HCT116 (cell line): ENCODE measurements around the gene KAZN. TPM values are rescaled to one million over a fixed set of nuclear protein-coding genes. Genes with fewer than 3 reads are reported as not detected.

ENCODE experiments used
- ATAC-seq: fragments of 200-7000 bp; cut with Tn5 transposase; 2 replicates; pipeline ENCODE4 v1.9.1; 2020; ENCODE audit warnings: mild to moderate bottlenecking, moderate library complexity
- BruUV-seq: library from RNA; stranded (reverse); fragments of 400-500 nt; replicated peaks from 2 replicates; lab custom pipeline; 2021; lab: Mats Ljungman, UMichigan
- CTCF ChIA-PET: fragments of 300-600 bp; sonication (Branson Sonifier 250); formaldehyde crosslinking; loops from one replicate; lab custom pipeline; 2021; ENCODE audit warnings: antibody characterized with exemption; lab: Charles Lee
- POLR2A ChIA-PET: fragments of 300-600, 350-600 bp; sonication (Branson Sonifier 250); formaldehyde crosslinking; loops from one replicate; lab custom pipeline; 2021; ENCODE audit warnings: antibody characterized with exemption; lab: Charles Lee
- RAD21 ChIA-PET, 2 experiments: fragments of 300-600 bp; sonication (Branson Sonifier 250); formaldehyde crosslinking; loops; one replicate each; lab custom pipeline; 2023; ENCODE audit warnings: low total read pairs in 2 of 2; ENCODE audit not compliant: uncharacterized antibody in 2 of 2, unreplicated experiment in 2 of 2, low non-redundant PET in 1 of 2; lab: Charles Lee
- DNase-seq: peaks from one replicate; pipeline ENCODE4 v3.0.0-alpha.2; 2010; ENCODE audit warnings: low read depth, low spot score
- H2AFZ ChIP-seq: fragments of 200-600 bp; shearing (Covaris generic), sonication (generic); 2 replicates; pipeline ENCODE4 v1.6.1; 2017; ENCODE audit warnings: low read depth, mixed run types, mixed read lengths, antibody characterized with exemption, low read length; ENCODE audit not compliant: poor library complexity, severe bottlenecking
- H3K27ac ChIP-seq: 2 replicates; pipeline ENCODE4 v1.5.1; 2012; ENCODE audit warnings: low read depth, low read length
- H3K27me3 ChIP-seq: fragments of 200-600 bp; sonication (generic); 2 replicates; pipeline ENCODE4 v1.6.1; 2016; ENCODE audit warnings: mixed run types, low read length, mixed read lengths; ENCODE audit not compliant: insufficient read depth
- H3K36me3 ChIP-seq, 2 experiments: fragments of 200-500 bp in 1 of 2; fragments of 200-600 bp in 1 of 2; sonication (Bioruptor generic) in 1 of 2; sonication (generic) in 1 of 2; 2 replicates each; pipeline versions ENCODE4 v1.5.1 to v1.6.1; 2014 to 2016; ENCODE audit warnings: low read length in 2 of 2, inconsistent platforms in 1 of 2, mixed read lengths in 1 of 2, mixed run types in 1 of 2; ENCODE audit not compliant: insufficient read depth in 2 of 2, control insufficient read depth in 1 of 2
- H3K4me1 ChIP-seq, 2 experiments: fragments of 200-600 bp in 1 of 2; sonication (generic) in 1 of 2; 2 replicates each; pipeline versions ENCODE4 v1.5.1 to v1.6.1; 2012 to 2017; ENCODE audit warnings: low read length in 2 of 2, inconsistent platforms in 1 of 2, mild to moderate bottlenecking in 1 of 2, mixed read lengths in 1 of 2, mixed run types in 1 of 2, moderate library complexity in 1 of 2; ENCODE audit not compliant: insufficient read depth in 2 of 2, control insufficient read depth in 1 of 2
- H3K4me2 ChIP-seq: fragments of 200-600 bp; sonication (generic); 2 replicates; pipeline ENCODE4 v1.6.1; 2017; ENCODE audit warnings: mixed run types, low read length, mixed read lengths
- H3K4me3 ChIP-seq, 2 experiments: fragments of 200-600 bp in 1 of 2; sonication (generic) in 1 of 2; replicated peaks in 1 of 2; 2 replicates each; pipeline ENCODE4 v1.5.1; 2011 to 2016; ENCODE audit warnings: low read length in 2 of 2, control low read depth in 1 of 2, low read depth in 1 of 2, mild to moderate bottlenecking in 1 of 2, mixed read lengths in 1 of 2, mixed run types in 1 of 2
- H3K79me2 ChIP-seq: fragments of 200-600 bp; sonication (generic); 2 replicates; pipeline ENCODE4 v1.6.1; 2017; ENCODE audit warnings: mild to moderate bottlenecking, mixed run types, low read length, moderate library complexity, mixed read lengths; ENCODE audit not compliant: insufficient read depth
- H3K9ac ChIP-seq: fragments of 200-600 bp; sonication (generic); 2 replicates; pipeline ENCODE4 v1.6.1; 2016; ENCODE audit warnings: low read length, mixed read lengths
- H3K9me2 ChIP-seq: fragments of 200-600 bp; sonication (generic), shearing (Covaris generic); 2 replicates; pipeline ENCODE4 v1.6.1; 2017; ENCODE audit warnings: mixed run types, mild to moderate bottlenecking, moderate library complexity; ENCODE audit not compliant: insufficient read depth
- H3K9me3 ChIP-seq, 2 experiments: fragments of 200-500 bp in 1 of 2; fragments of 200-600 bp in 1 of 2; sonication (Bioruptor generic) in 1 of 2; sonication (generic) in 1 of 2; 2 replicates each; pipeline ENCODE4 v1.6.1; 2014 to 2017; ENCODE audit warnings: low read length in 2 of 2, mixed read lengths in 2 of 2, inconsistent platforms in 1 of 2, low read depth in 1 of 2, mild to moderate bottlenecking in 1 of 2, mixed run types in 1 of 2, moderate library complexity in 1 of 2; ENCODE audit not compliant: control insufficient read depth in 1 of 2, insufficient read depth in 1 of 2
- H4K20me1 ChIP-seq: fragments of 200-600 bp; sonication (generic), shearing (Covaris generic); 2 replicates; pipeline ENCODE4 v1.6.1; 2017; ENCODE audit warnings: mixed run types, mild to moderate bottlenecking, moderate library complexity; ENCODE audit not compliant: insufficient read depth
- CBX3 ChIP-seq: IDR thresholded peaks from 2 replicates; pipeline ENCODE4 v1.6.1; 2012; ENCODE audit warnings: low read depth
- EGR1 ChIP-seq: IDR thresholded peaks from 2 replicates; pipeline ENCODE4 v1.6.1; 2012; ENCODE audit warnings: low read depth
- ELF1 ChIP-seq: IDR thresholded peaks from 2 replicates; pipeline ENCODE4 v1.6.1; 2012; ENCODE audit warnings: low read depth, borderline replicate concordance
- EZH2 ChIP-seq: fragments of 200-600 bp; sonication (generic); IDR thresholded peaks from 2 replicates; pipeline ENCODE4 v1.6.1; 2017; ENCODE audit warnings: antibody characterized with exemption, mixed run types
- EZH2phosphoT487 ChIP-seq: fragments of 200-600 bp; IDR thresholded peaks from 2 replicates; pipeline ENCODE4 v1.6.1; 2018; ENCODE audit warnings: antibody characterized with exemption, borderline replicate concordance
- FOSL1 ChIP-seq: IDR thresholded peaks from 2 replicates; pipeline ENCODE4 v1.6.1; 2012; ENCODE audit warnings: low read depth
- JUND ChIP-seq: IDR thresholded peaks from 2 replicates; pipeline ENCODE4 v1.6.1; 2012
- MAX ChIP-seq: IDR thresholded peaks from 2 replicates; pipeline ENCODE4 v1.6.1; 2012
- POLR2A ChIP-seq: IDR thresholded peaks from 2 replicates; pipeline ENCODE4 v1.7.0; 2011; ENCODE audit warnings: borderline replicate concordance; ENCODE audit not compliant: insufficient read depth, insufficient read length; ENCODE audit errors: extremely low read depth
- POLR2AphosphoS5 ChIP-seq: IDR thresholded peaks from 2 replicates; pipeline ENCODE4 v1.6.1; 2011; ENCODE audit warnings: mild to moderate bottlenecking, low read depth, low read length, moderate library complexity
- RAD21 ChIP-seq: IDR thresholded peaks from 2 replicates; pipeline ENCODE4 v1.6.1; 2012; ENCODE audit warnings: low read depth, mild to moderate bottlenecking
- SIN3A ChIP-seq: IDR thresholded peaks from 2 replicates; pipeline ENCODE4 v1.6.1; 2012; ENCODE audit warnings: low read depth
- SP1 ChIP-seq: IDR thresholded peaks from 2 replicates; pipeline ENCODE4 v1.6.1; 2012; ENCODE audit warnings: low read depth
- SRF ChIP-seq: IDR thresholded peaks from 2 replicates; pipeline ENCODE4 v1.6.1; 2012; ENCODE audit warnings: low read depth
- TCF7L2 ChIP-seq: IDR thresholded peaks from 2 replicates; pipeline ENCODE4 v1.7.0; 2011; ENCODE audit warnings: borderline replicate concordance, inconsistent platforms; ENCODE audit not compliant: insufficient read depth, insufficient read length; ENCODE audit errors: extremely low read depth
- ZNF274 ChIP-seq: fragments of 200-500 bp; sonication (Bioruptor generic); IDR thresholded peaks from 2 replicates; pipeline ENCODE4 v1.6.1; 2014; ENCODE audit warnings: mild to moderate bottlenecking, low read depth, low read length, inconsistent platforms
- intact Hi-C: fragments of 100-400 bp; cut with micrococcal nuclease; formaldehyde crosslinking; loops from 2 replicates; pipeline ENCODE4 v1.10.0; 2022
- total RNA-seq: library from RNA; stranded (reverse); gene quantifications from one replicate; pipeline ENCODE4 v1.2.1, GENCODE V29; 2021; ENCODE audit not compliant: unreplicated experiment
- TF ChIP-seq, protein P1 (sequence below): IDR thresholded peaks from 2 replicates; pipeline ENCODE4 v1.6.1; 2012; ENCODE audit warnings: low read depth
- TF ChIP-seq, protein P2 (sequence below): IDR thresholded peaks from 2 replicates; pipeline ENCODE4 v1.6.1; 2012
- TF ChIP-seq, protein P3 (sequence below), 3 experiments: fragments of 200-600 bp in 1 of 3; sonication (generic) in 1 of 3; IDR thresholded peaks in 2 of 3; conservative IDR thresholded peaks in 1 of 3; 2 replicates each; pipeline ENCODE4 v1.5.1; 2012 to 2017; ENCODE audit warnings: low read depth in 2 of 3, low read length in 2 of 3, antibody characterized with exemption in 1 of 3, borderline replicate concordance in 1 of 3, control low read depth in 1 of 3, mild to moderate bottlenecking in 1 of 3, mixed read lengths in 1 of 3, mixed run types in 1 of 3, moderate library complexity in 1 of 3; ENCODE audit not compliant: insufficient read depth in 1 of 3

The KAZN gene
- total RNA-seq, 1 experiment from 2014 or later = 13.4 TPM

DNA sequence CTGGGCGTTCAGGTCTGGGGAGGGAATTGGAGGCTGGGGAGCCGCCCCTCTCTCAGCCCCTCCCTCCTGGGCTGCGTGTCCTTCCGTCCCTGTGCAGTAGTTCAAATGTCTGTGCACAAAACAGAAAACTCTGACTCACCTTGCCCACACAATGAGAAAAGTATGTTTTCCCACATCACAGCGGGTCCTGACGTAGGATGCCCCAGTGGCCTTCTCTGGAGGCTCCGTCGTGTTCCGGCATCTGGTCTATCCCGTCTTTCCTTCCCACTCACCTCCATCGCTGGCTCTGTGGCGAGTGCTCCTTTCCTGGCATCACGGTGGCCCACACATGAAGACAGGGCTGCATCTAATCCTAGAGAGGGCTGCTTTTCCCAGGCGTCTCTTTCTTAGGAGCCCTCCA is 224.0 kb downstream of the KAZN start:
- Histone ChIP-seq H4K20me1 (no peaks in the 10 kb centered on the region), H3K4me2 (no peak overlapping the region), H3K36me3 (no peaks in the 10 kb centered on the region), H3K9me3 (no peaks in the 10 kb centered on the region), H2AFZ (no peak overlapping the region), H3K27ac (no peak overlapping the region), H3K9ac (no peak overlapping the region), H3K4me1 (no peaks in the 10 kb centered on the region), H3K27me3 (no peaks in the 10 kb centered on the region), H3K9me2 (no peaks in the 10 kb centered on the region), H3K4me3 (no peak overlapping the region), H3K79me2 (no peaks in the 10 kb centered on the region)
- DNase-seq (no peak), ATAC-seq (no peak)
- RAD21 ChIA-PET = no interaction called here
- POLR2A ChIA-PET = no interaction called here
- CTCF ChIA-PET = no interaction called here
- BruUV-seq = no TSS peak
- intact Hi-C loops = no loop called here
- TF ChIP-seq, protein P1, sequence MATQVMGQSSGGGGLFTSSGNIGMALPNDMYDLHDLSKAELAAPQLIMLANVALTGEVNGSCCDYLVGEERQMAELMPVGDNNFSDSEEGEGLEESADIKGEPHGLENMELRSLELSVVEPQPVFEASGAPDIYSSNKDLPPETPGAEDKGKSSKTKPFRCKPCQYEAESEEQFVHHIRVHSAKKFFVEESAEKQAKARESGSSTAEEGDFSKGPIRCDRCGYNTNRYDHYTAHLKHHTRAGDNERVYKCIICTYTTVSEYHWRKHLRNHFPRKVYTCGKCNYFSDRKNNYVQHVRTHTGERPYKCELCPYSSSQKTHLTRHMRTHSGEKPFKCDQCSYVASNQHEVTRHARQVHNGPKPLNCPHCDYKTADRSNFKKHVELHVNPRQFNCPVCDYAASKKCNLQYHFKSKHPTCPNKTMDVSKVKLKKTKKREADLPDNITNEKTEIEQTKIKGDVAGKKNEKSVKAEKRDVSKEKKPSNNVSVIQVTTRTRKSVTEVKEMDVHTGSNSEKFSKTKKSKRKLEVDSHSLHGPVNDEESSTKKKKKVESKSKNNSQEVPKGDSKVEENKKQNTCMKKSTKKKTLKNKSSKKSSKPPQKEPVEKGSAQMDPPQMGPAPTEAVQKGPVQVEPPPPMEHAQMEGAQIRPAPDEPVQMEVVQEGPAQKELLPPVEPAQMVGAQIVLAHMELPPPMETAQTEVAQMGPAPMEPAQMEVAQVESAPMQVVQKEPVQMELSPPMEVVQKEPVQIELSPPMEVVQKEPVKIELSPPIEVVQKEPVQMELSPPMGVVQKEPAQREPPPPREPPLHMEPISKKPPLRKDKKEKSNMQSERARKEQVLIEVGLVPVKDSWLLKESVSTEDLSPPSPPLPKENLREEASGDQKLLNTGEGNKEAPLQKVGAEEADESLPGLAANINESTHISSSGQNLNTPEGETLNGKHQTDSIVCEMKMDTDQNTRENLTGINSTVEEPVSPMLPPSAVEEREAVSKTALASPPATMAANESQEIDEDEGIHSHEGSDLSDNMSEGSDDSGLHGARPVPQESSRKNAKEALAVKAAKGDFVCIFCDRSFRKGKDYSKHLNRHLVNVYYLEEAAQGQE = no peak
- TF ChIP-seq ELF1 = no peak
- no peak for TF ChIP-seq MAX
- TF ChIP-seq EZH2 = no peak
- TF ChIP-seq, protein P2, sequence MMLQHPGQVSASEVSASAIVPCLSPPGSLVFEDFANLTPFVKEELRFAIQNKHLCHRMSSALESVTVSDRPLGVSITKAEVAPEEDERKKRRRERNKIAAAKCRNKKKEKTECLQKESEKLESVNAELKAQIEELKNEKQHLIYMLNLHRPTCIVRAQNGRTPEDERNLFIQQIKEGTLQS = no peak
- no peak for TF ChIP-seq SRF
- no peak for TF ChIP-seq SIN3A
- no peak for TF ChIP-seq EGR1
- no peak for TF ChIP-seq CBX3
- no peak for TF ChIP-seq FOSL1
- no peak for TF ChIP-seq EZH2phosphoT487
- TF ChIP-seq TCF7L2 = no peak
- TF ChIP-seq JUND = no peak
- TF ChIP-seq ZNF274 = no peak
- no peak for TF ChIP-seq RAD21
- TF ChIP-seq, protein P3, sequence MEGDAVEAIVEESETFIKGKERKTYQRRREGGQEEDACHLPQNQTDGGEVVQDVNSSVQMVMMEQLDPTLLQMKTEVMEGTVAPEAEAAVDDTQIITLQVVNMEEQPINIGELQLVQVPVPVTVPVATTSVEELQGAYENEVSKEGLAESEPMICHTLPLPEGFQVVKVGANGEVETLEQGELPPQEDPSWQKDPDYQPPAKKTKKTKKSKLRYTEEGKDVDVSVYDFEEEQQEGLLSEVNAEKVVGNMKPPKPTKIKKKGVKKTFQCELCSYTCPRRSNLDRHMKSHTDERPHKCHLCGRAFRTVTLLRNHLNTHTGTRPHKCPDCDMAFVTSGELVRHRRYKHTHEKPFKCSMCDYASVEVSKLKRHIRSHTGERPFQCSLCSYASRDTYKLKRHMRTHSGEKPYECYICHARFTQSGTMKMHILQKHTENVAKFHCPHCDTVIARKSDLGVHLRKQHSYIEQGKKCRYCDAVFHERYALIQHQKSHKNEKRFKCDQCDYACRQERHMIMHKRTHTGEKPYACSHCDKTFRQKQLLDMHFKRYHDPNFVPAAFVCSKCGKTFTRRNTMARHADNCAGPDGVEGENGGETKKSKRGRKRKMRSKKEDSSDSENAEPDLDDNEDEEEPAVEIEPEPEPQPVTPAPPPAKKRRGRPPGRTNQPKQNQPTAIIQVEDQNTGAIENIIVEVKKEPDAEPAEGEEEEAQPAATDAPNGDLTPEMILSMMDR (IDR thresholded peaks at IDR 0.05 in 2 of 3, conservative IDR thresholded peaks at IDR 0.05 in 1 of 3; ENCODE audit: borderline replicate concordance in 1 of 3, insufficient read depth in 1 of 3, low read depth in 2 of 3, low read length in 2 of 3) = no peak
- TF ChIP-seq SP1 = no peak
- no peak for TF ChIP-seq POLR2A
- no peak for TF ChIP-seq POLR2AphosphoS5
